ENCODE data around the gene KLK7.

GRCh38 chr19:51016798-51017683, 33.3 kb upstream of the KLK7 start:
- TF ChIP-seq CTCF (IDR thresholded peaks at IDR 0.05) = peak; percentile 32 to 81 (median 66)
- no peak for TF ChIP-seq POLR2AphosphoS5 (IDR thresholded peaks at IDR 0.05)
- no peak for TF ChIP-seq POLR2A (IDR thresholded peaks at IDR 0.05)
- no peak for TF ChIP-seq EP300 (IDR thresholded peaks at IDR 0.05)
